ENCODE data around the gene RIMS4.

DNA sequence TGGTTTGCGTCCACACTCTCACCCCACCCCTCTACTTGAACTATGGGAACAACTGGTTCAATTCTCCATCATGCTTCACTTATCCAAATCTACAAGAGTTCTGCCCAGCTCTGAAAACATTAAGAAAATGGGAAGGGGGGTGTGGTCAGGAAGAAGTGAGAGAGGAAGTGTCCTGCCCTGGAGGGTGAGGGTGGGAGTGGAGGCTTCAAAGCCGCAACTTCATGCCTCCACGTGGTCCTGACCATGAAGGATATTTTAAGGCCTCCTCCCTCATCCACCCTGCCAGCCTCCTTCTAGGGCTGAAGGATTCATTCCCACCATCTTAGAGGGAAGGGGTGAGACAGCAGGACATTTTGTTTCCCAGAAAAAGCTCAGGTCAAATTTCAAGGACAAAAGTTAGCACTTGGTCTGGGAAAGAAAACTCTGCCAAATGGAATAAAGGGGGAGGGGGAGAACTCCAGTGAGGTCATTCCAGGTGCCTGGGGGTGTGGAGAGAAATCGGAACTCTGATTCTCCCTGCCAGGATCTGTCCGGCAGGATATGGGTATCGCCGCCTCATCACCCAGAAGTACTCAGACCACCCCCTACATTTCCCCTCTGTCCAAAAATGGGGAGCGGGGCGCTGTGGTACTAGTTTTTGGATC, 4.9 kb downstream of the RIMS4 start:
- TF ChIP-seq, protein P1, sequence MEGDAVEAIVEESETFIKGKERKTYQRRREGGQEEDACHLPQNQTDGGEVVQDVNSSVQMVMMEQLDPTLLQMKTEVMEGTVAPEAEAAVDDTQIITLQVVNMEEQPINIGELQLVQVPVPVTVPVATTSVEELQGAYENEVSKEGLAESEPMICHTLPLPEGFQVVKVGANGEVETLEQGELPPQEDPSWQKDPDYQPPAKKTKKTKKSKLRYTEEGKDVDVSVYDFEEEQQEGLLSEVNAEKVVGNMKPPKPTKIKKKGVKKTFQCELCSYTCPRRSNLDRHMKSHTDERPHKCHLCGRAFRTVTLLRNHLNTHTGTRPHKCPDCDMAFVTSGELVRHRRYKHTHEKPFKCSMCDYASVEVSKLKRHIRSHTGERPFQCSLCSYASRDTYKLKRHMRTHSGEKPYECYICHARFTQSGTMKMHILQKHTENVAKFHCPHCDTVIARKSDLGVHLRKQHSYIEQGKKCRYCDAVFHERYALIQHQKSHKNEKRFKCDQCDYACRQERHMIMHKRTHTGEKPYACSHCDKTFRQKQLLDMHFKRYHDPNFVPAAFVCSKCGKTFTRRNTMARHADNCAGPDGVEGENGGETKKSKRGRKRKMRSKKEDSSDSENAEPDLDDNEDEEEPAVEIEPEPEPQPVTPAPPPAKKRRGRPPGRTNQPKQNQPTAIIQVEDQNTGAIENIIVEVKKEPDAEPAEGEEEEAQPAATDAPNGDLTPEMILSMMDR (IDR thresholded peaks at IDR 0.05; ENCODE audit: insufficient read depth, low read length): no peak
- TF ChIP-seq POLR2AphosphoS5 (IDR thresholded peaks at IDR 0.05; ENCODE audit: low read depth): no peak
- TF ChIP-seq GABPA (IDR thresholded peaks at IDR 0.05; ENCODE audit: low read depth): no peak
- TF ChIP-seq, protein P2, sequence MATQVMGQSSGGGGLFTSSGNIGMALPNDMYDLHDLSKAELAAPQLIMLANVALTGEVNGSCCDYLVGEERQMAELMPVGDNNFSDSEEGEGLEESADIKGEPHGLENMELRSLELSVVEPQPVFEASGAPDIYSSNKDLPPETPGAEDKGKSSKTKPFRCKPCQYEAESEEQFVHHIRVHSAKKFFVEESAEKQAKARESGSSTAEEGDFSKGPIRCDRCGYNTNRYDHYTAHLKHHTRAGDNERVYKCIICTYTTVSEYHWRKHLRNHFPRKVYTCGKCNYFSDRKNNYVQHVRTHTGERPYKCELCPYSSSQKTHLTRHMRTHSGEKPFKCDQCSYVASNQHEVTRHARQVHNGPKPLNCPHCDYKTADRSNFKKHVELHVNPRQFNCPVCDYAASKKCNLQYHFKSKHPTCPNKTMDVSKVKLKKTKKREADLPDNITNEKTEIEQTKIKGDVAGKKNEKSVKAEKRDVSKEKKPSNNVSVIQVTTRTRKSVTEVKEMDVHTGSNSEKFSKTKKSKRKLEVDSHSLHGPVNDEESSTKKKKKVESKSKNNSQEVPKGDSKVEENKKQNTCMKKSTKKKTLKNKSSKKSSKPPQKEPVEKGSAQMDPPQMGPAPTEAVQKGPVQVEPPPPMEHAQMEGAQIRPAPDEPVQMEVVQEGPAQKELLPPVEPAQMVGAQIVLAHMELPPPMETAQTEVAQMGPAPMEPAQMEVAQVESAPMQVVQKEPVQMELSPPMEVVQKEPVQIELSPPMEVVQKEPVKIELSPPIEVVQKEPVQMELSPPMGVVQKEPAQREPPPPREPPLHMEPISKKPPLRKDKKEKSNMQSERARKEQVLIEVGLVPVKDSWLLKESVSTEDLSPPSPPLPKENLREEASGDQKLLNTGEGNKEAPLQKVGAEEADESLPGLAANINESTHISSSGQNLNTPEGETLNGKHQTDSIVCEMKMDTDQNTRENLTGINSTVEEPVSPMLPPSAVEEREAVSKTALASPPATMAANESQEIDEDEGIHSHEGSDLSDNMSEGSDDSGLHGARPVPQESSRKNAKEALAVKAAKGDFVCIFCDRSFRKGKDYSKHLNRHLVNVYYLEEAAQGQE (IDR thresholded peaks at IDR 0.05; ENCODE audit: insufficient replicate concordance, low read depth): no peak

All from HL-60 (cell line).